Stimulated activated naive CD8-positive, alpha-beta T cell treated with anti-CD3 and anti-CD28 coated beads, Interleukin-15, Interleukin-2, amounts not matched to agents 100 ng/mL and 50 ng/mL, for 24 hours (primary cell): ENCODE measurements around the gene C13orf42.
"Not testable (repeated sequence)": the region's sequence is repeated elsewhere in the genome, so short reads cannot be mapped to it uniquely, and the experiment has no call there.

Source experiments
- H3K27ac Mint-ChIP-seq: one replicate; pipeline ENCODE4 v1.8.0; 2021; ENCODE audit warnings: mild to moderate bottlenecking, mixed read lengths
- H3K27me3 Mint-ChIP-seq: one replicate; pipeline ENCODE4 v1.8.0; 2021; ENCODE audit warnings: mixed read lengths
- H3K36me3 Mint-ChIP-seq: one replicate; pipeline ENCODE4 v1.8.0; 2021; ENCODE audit warnings: low read depth, mixed read lengths
- H3K4me1 Mint-ChIP-seq: one replicate; pipeline ENCODE4 v1.8.0; 2021; ENCODE audit warnings: low read depth, mixed read lengths
- H3K4me3 Mint-ChIP-seq: one replicate; pipeline ENCODE4 v1.8.0; 2021; ENCODE audit warnings: mild to moderate bottlenecking, mixed read lengths
- H3K9me3 Mint-ChIP-seq: one replicate; pipeline ENCODE4 v1.8.0; 2021; ENCODE audit warnings: mixed read lengths

The C13orf42 gene

GRCh38 chr13:51137250-51137649 lies 26.2 kb upstream of the C13orf42 start:
- Mint-ChIP-seq H3K4me1 (peaks cover 3% of the 10 kb centered on the region), H3K4me3 (no peak overlapping the region), H3K9me3 (peaks cover 4% of the 10 kb centered on the region), H3K36me3 (no peaks in the 10 kb centered on the region), H3K27ac (no peak overlapping the region), H3K27me3 (peaks cover 4% of the 10 kb centered on the region)

GRCh38 chr13:51136276-51136980 lies 25.4 kb upstream of the C13orf42 start:
- Mint-ChIP-seq H3K27ac (no peak overlapping the region), H3K36me3 (no peaks in the 10 kb centered on the region), H3K4me1 (peaks cover 3% of the 10 kb centered on the region), H3K4me3 (no peak overlapping the region), H3K27me3 (peaks cover 4% of the 10 kb centered on the region), H3K9me3 (peaks cover 9% of the 10 kb centered on the region)

GRCh38 chr13:51134763-51135365 lies 23.8 kb upstream of the C13orf42 start:
- Mint-ChIP-seq H3K27me3 (peaks cover 4% of the 10 kb centered on the region), H3K4me1 (peaks cover 3% of the 10 kb centered on the region), H3K4me3 (no peak overlapping the region), H3K9me3 (peaks cover 19% of the 10 kb centered on the region), H3K36me3 (no peaks in the 10 kb centered on the region), H3K27ac (no peak overlapping the region)

GRCh38 chr13:51130348-51130747 lies 19.3 kb upstream of the C13orf42 start:
- H3K36me3 Mint-ChIP-seq = no peaks in the 10 kb centered on the region
- no peak overlapping the region for H3K4me3 Mint-ChIP-seq
- H3K9me3 Mint-ChIP-seq = peaks cover 24% of the 10 kb centered on the region
- H3K4me1 Mint-ChIP-seq = peaks cover 3% of the 10 kb centered on the region
- H3K27me3 Mint-ChIP-seq = peaks cover 5% of the 10 kb centered on the region
- H3K27ac Mint-ChIP-seq = no peak overlapping the region

GRCh38 chr13:51125495-51126226 lies 14.6 kb upstream of the C13orf42 start:
- peaks cover 25% of the 10 kb centered on the region for H3K27me3 Mint-ChIP-seq
- H3K9me3 Mint-ChIP-seq = peaks cover 10% of the 10 kb centered on the region
- H3K36me3 Mint-ChIP-seq = no peaks in the 10 kb centered on the region
- H3K4me3 Mint-ChIP-seq = no peak overlapping the region
- peaks cover 14% of the 10 kb centered on the region for H3K4me1 Mint-ChIP-seq
- H3K27ac Mint-ChIP-seq = no peak overlapping the region

GRCh38 chr13:51122868-51123566 lies 11.9 kb upstream of the C13orf42 start:
- Mint-ChIP-seq H3K27me3 (peaks cover 29% of the 10 kb centered on the region), H3K4me1 (peaks cover 14% of the 10 kb centered on the region), H3K27ac (no peak overlapping the region), H3K4me3 (no peak overlapping the region), H3K9me3 (no peaks in the 10 kb centered on the region), H3K36me3 (no peaks in the 10 kb centered on the region)

- not testable (repeated sequence) for H3K27ac Mint-ChIP-seq, H3K9me3 Mint-ChIP-seq, H3K4me3 Mint-ChIP-seq, H3K36me3 Mint-ChIP-seq
- H3K4me1 Mint-ChIP-seq = peaks cover 14% of the 10 kb centered on the region
- peaks cover 29% of the 10 kb centered on the region for H3K27me3 Mint-ChIP-seq
Measured at GRCh38 chr13:51120873-51121272, 9.8 kb upstream of the C13orf42 start.

- H3K27me3 Mint-ChIP-seq = peaks cover 17% of the 10 kb centered on the region
- H3K27ac Mint-ChIP-seq = no peak overlapping the region
- H3K9me3 Mint-ChIP-seq = no peaks in the 10 kb centered on the region
- H3K4me3 Mint-ChIP-seq = no peak overlapping the region
- H3K4me1 Mint-ChIP-seq = peaks cover 14% of the 10 kb centered on the region
- H3K36me3 Mint-ChIP-seq = no peaks in the 10 kb centered on the region
Measured at GRCh38 chr13:51118809-51119431, 7.8 kb upstream of the C13orf42 start.

GRCh38 chr13:51113969-51114368 lies 2.9 kb upstream of the C13orf42 start:
- H3K4me1 Mint-ChIP-seq = no peaks in the 10 kb centered on the region
- H3K27ac Mint-ChIP-seq = no peak overlapping the region
- no peak overlapping the region for H3K4me3 Mint-ChIP-seq
- no peaks in the 10 kb centered on the region for H3K9me3 Mint-ChIP-seq
- H3K36me3 Mint-ChIP-seq = no peaks in the 10 kb centered on the region
- peaks cover 12% of the 10 kb centered on the region for H3K27me3 Mint-ChIP-seq

- peaks cover 12% of the 10 kb centered on the region for H3K27me3 Mint-ChIP-seq
- H3K4me3 Mint-ChIP-seq = no peak overlapping the region
- H3K4me1 Mint-ChIP-seq = no peaks in the 10 kb centered on the region
- no peaks in the 10 kb centered on the region for H3K36me3 Mint-ChIP-seq
- H3K27ac Mint-ChIP-seq = no peak overlapping the region
- H3K9me3 Mint-ChIP-seq = no peaks in the 10 kb centered on the region
Measured at GRCh38 chr13:51113186-51113881, 2.3 kb upstream of the C13orf42 start.

- no peak overlapping the region for H3K4me3 Mint-ChIP-seq
- H3K4me1 Mint-ChIP-seq = no peaks in the 10 kb centered on the region
- H3K27me3 Mint-ChIP-seq = peaks cover 12% of the 10 kb centered on the region
- no peak overlapping the region for H3K27ac Mint-ChIP-seq
- no peaks in the 10 kb centered on the region for H3K36me3 Mint-ChIP-seq
- H3K9me3 Mint-ChIP-seq = no peaks in the 10 kb centered on the region
Measured at GRCh38 chr13:51112771-51113170, 1.7 kb upstream of the C13orf42 start.

GRCh38 chr13:51111997-51112396 lies 923 bp upstream of the C13orf42 start:
- Mint-ChIP-seq H3K9me3 (no peaks in the 10 kb centered on the region), H3K4me3 (no peak overlapping the region), H3K27ac (no peak overlapping the region), H3K27me3 (peaks cover 12% of the 10 kb centered on the region), H3K36me3 (no peaks in the 10 kb centered on the region), H3K4me1 (no peaks in the 10 kb centered on the region)

- Mint-ChIP-seq H3K9me3 (no peaks in the 10 kb centered on the region), H3K36me3 (no peaks in the 10 kb centered on the region), H3K4me1 (no peaks in the 10 kb centered on the region), H3K4me3 (no peak overlapping the region), H3K27me3 (peaks cover 6% of the 10 kb centered on the region), H3K27ac (no peak overlapping the region)
Measured at GRCh38 chr13:51107996-51108395, 3.1 kb downstream of the C13orf42 start.

GRCh38 chr13:51105046-51105445 lies 6.0 kb downstream of the C13orf42 start:
- no peaks in the 10 kb centered on the region for H3K36me3 Mint-ChIP-seq
- H3K9me3 Mint-ChIP-seq = no peaks in the 10 kb centered on the region
- no peak overlapping the region for H3K4me3 Mint-ChIP-seq
- no peak overlapping the region for H3K27ac Mint-ChIP-seq
- no peaks in the 10 kb centered on the region for H3K4me1 Mint-ChIP-seq
- H3K27me3 Mint-ChIP-seq = peaks cover 17% of the 10 kb centered on the region
